HG03575 (cell line): ENCODE measurements around the gene NGLY1.

Experiments used
- ATAC-seq: cut with Tn5 transposase; IDR thresholded peaks from one replicate; pipeline ENCODE4 v1.9.1; 2021; ENCODE audit not compliant: unreplicated experiment, insufficient number of reproducible peaks, low FRiP score; ENCODE audit errors: extremely low read depth

NGLY1 gene

DNA sequence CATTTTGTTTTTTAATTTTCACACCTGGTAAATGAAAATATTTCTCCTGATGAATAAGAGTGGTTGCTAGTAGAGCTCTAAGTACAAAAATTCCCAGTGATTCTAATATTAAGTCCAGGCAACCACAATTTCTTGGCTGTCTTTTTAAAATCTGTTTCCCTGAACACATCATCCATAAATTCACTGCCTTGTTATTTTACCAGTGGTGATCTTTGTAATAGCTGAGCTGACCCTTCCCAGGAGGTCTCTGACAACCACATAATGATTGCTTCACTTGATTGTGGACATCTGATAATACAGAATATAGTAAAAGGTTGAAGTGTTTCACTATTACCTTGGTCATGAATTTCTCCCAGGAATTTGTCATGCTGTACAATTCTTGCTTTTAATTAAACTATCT lies 104.7 kb downstream of the NGLY1 start:
- no peak for ATAC-seq

DNA sequence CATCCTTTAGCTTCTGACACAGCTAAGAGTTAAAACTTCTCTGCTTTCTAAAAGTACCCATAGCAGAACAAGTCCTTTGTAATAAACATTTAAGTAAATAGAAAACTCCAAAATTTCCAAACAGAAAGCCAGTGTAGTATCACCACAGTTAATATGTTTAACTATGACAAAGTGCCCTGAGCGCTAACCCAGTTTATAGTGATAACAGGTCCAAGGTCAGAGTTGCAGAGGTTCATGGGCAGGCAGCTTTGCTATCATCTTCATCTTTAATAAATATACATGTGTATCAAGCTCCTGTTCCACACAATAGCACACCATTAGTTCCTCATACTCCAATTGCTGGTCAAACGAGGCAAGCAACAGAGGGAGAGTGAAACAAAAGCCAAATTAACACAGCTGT lies 106.1 kb downstream of the NGLY1 start:
- no peak for ATAC-seq

DNA sequence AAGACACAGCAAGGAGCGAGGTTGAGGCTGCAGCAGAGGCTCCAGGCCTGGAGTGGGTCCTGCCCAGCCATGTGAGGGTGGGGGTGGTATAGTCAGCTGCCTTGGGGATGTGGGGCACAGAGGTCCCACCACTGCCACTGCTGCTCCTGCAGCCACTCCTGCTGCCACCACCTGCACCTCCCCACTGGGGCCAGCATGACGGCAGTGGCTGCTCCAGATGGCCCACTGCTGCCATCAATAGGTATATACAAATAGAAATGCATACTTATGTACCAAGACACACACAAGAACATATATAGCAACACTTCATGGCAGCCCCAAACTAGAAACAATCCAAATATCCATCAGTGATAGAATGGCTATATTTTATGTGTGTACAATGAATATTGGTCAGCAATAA lies 108.6 kb downstream of the NGLY1 start:
- ATAC-seq, result no peak

DNA sequence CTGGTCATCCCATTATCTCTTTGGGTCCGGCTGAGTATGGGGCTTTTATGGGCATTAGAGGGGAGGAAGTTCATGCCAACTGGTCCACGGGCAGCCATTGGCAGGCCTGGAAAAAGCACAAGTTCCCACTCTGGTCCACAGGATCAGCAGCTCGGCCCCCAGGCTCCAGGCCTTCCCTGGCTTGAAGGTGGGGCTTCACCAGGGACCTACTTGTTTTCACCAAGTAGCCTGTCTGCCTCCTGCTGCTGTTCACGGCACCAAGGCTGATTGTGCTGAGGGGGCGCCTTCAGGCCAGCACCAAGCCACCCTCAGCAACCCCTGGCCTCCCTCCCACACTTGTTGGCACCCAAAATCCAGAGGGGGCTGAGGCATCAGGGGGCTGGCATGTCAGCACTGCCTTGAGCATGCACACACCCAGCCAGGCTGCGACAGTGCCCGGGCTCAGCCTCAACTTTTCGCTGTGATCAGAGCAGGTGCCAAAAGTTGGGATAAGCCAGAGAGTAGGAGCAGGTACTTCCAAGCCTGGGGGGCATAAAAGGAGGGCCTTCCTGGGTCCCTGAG lies 109.4 kb downstream of the NGLY1 start:
- ATAC-seq, result no peak
